Measurements from ENCODE around the gene OBSCN.

DNA sequence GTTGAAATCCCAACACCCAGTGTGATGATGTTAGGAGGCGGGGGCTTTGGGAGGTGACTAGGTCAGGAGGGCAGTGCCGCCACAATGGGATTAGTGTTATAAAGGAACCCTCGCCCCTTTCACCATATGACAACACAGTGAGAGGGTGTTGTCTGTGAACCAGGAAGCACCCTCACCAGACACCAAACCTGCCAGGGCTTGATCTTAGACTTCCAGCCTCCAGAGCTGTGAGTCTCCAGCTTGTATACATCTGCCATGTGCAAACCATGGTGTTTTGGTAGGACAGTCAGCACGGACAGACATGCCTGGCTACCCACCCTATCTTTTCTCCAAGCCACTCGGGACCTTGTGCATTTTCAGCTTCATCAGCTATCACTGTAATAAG, 194.8 kb downstream of the OBSCN start:
- TF ChIP-seq, protein P1, sequence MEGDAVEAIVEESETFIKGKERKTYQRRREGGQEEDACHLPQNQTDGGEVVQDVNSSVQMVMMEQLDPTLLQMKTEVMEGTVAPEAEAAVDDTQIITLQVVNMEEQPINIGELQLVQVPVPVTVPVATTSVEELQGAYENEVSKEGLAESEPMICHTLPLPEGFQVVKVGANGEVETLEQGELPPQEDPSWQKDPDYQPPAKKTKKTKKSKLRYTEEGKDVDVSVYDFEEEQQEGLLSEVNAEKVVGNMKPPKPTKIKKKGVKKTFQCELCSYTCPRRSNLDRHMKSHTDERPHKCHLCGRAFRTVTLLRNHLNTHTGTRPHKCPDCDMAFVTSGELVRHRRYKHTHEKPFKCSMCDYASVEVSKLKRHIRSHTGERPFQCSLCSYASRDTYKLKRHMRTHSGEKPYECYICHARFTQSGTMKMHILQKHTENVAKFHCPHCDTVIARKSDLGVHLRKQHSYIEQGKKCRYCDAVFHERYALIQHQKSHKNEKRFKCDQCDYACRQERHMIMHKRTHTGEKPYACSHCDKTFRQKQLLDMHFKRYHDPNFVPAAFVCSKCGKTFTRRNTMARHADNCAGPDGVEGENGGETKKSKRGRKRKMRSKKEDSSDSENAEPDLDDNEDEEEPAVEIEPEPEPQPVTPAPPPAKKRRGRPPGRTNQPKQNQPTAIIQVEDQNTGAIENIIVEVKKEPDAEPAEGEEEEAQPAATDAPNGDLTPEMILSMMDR (conservative IDR thresholded peaks at IDR 0.05; ENCODE audit: low read depth, low read length), result no peak
- no peak for TF ChIP-seq MAFK (IDR thresholded peaks at IDR 0.05; ENCODE audit: low read depth, low read length)
- TF ChIP-seq RFX5 (IDR thresholded peaks at IDR 0.05; ENCODE audit: low read depth, low read length), result no peak
- no peak for TF ChIP-seq MAZ (IDR thresholded peaks at IDR 0.05; ENCODE audit: borderline replicate concordance, low read depth, low read length)
- no peak for TF ChIP-seq MXI1 (IDR thresholded peaks at IDR 0.05; ENCODE audit: borderline replicate concordance, low read depth, low read length)
